ENCODE data around the gene KLHL29.

The KLHL29 gene

DNA sequence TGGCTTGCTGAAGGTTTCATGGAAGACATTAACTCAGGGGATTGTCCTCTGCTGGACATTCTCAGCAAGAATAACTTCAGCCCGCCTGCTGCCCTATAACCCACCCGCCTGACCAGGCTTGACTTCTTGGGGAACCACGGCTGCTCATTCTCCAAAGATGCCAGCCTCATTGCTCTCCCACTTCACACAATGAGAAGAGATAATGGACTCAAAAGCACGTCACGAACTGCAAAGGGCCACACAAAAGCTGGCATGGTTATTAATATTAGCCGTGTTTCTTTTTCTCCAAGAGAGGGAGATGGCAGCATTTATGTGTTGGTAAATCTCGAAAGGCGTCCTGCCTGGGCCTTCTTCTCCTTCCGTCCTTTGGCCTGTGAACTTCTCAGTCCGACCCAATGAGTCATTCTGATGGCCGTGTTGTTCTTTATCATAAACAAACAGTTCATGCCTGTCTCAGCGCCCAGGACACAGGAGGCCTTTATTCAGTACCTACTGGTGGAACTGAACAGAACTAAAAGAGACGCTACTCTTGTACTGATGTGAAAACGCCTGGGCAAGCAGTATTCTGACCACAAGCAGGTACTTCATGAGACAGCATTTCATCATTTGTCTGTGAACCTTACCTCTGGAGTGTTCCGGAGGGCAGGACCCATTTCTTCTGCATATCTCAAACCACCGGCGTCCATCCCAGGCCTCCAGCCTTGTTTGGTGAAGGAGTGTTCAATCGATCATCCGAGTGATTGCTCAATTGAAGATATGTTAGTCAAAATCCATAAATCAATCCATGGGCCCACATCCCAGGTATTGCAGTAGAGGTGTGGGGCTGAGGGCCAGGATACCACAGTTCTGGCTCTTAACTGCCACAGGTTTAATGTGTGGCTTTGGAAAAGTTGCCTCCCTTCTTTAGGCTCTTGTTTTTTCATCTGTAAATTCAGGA, 25.1 kb upstream of the KLHL29 start:
- Histone ChIP-seq H3K9me3 (ENCODE audit: control insufficient read depth, insufficient read depth, low read length) (no peaks in the 10 kb centered on the region), H3K36me3 (ENCODE audit: insufficient read depth, low read length) (no peaks in the 10 kb centered on the region), H3K9ac (ENCODE audit: low read depth, low read length) (no peak overlapping the region), H3K4me1 (ENCODE audit: insufficient read depth, low read length) (peaks cover 10% of the 10 kb centered on the region)

GRCh38 chr2:23360571-23361125, 24.3 kb upstream of the KLHL29 start:
- Histone ChIP-seq H3K4me1 (ENCODE audit: insufficient read depth, low read length) (peaks cover 10% of the 10 kb centered on the region), H3K9me3 (ENCODE audit: control insufficient read depth, insufficient read depth, low read length) (no peaks in the 10 kb centered on the region), H3K36me3 (ENCODE audit: insufficient read depth, low read length) (no peaks in the 10 kb centered on the region), H3K9ac (ENCODE audit: low read depth, low read length) (no peak overlapping the region)

DNA sequence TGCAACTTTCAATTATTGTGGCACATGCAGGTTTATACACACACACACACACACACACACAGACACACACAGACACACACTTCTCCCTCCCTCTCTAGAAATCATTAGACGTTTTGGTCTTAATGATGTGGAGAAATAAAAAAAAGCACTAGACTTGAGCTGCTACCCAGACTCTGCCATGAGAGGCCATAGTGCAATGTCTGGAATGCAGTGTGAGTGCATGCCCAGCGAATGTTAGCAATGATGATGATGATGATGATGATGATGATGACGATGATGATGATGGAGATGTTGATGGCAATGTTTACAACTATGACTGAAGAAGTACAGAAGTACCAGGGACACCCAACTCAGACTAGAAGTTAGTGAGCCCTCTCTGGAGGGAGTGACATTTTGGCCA, 23.8 kb upstream of the KLHL29 start:
- no peaks in the 10 kb centered on the region for H3K9me3 ChIP-seq (ENCODE audit: control insufficient read depth, insufficient read depth, low read length)
- H3K9ac ChIP-seq (ENCODE audit: low read depth, low read length) = no peak overlapping the region
- H3K36me3 ChIP-seq (ENCODE audit: insufficient read depth, low read length) = no peaks in the 10 kb centered on the region
- H3K4me1 ChIP-seq (ENCODE audit: insufficient read depth, low read length) = peaks cover 10% of the 10 kb centered on the region

DNA sequence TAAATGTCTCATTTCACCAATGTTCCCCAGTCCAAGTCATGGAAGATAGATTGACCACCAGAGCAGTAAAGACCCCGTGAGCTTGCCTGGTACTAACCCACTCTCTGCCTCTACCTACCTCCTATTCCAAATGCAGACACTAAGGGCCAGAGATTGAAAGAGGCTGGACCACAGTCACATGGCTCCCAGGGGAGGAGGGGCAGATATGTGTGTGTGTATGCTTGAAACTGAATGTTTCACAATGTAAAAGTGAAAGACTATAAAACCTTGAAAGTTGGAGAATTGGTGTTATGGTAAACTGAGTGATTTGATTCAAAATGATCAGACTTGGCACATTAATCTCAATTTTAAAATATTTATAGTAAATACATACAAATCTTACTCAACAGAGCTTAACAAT, 21.7 kb upstream of the KLHL29 start:
- Histone ChIP-seq H3K9me3 (ENCODE audit: control insufficient read depth, insufficient read depth, low read length) (no peaks in the 10 kb centered on the region), H3K4me1 (ENCODE audit: insufficient read depth, low read length) (peaks cover 10% of the 10 kb centered on the region), H3K36me3 (ENCODE audit: insufficient read depth, low read length) (no peaks in the 10 kb centered on the region), H3K9ac (ENCODE audit: low read depth, low read length) (no peak overlapping the region)

DNA sequence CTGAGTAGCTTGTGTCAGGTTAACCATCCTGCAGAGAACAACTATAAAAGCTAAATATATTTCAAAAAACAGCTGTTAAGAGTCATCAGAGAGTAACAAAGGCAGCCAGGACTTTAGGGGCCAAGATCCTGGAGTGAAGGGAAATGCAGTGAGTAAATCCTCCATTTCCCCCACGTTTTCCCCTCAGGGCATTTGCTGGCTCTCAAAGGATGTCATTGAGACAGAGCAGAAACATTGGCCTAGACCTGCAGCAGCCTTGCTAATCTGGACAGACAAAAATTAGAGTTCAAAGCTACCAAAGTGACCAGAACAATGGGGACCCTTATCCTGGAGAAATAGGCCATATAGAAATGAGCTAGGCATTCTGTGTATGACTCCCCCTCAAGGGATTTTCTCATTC, 21.1 kb upstream of the KLHL29 start:
- no peak overlapping the region for H3K9ac ChIP-seq (ENCODE audit: low read depth, low read length)
- no peaks in the 10 kb centered on the region for H3K9me3 ChIP-seq (ENCODE audit: control insufficient read depth, insufficient read depth, low read length)
- peaks cover 10% of the 10 kb centered on the region for H3K4me1 ChIP-seq (ENCODE audit: insufficient read depth, low read length)
- no peaks in the 10 kb centered on the region for H3K36me3 ChIP-seq (ENCODE audit: insufficient read depth, low read length)

DNA sequence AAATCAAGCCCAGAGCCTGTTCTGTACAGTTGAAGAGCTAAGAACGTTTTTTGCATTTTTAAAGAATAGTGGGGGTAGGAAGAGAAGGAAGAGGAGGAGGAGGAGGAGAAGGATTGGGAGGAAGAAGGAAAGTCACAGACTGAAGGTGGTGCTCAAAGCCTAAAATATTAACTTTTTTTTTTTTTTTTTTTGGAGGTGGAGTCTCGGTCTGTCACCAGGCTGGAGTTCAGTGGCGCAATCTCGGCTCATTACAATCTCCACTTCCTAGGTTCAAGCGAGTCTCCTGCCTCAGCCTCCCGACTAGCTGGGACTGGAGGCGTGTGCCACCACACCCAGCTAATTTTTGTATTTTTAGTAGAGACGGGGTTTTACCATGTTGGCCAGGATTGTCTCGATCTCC, 18.3 kb upstream of the KLHL29 start:
- Histone ChIP-seq H3K36me3 (ENCODE audit: insufficient read depth, low read length) (no peaks in the 10 kb centered on the region), H3K4me1 (ENCODE audit: insufficient read depth, low read length) (peaks cover 10% of the 10 kb centered on the region), H3K9ac (ENCODE audit: low read depth, low read length) (no peak overlapping the region), H3K9me3 (ENCODE audit: control insufficient read depth, insufficient read depth, low read length) (no peaks in the 10 kb centered on the region)

- no peaks in the 10 kb centered on the region for H3K36me3 ChIP-seq (ENCODE audit: insufficient read depth, low read length)
These were observed 17.2 kb upstream of the KLHL29 start for GRCh38 chr2:23367760-23368159.

GRCh38 chr2:23373666-23374065, 11.3 kb upstream of the KLHL29 start:
- Histone ChIP-seq H3K4me1 (ENCODE audit: insufficient read depth, low read length) (no peaks in the 10 kb centered on the region), H3K36me3 (ENCODE audit: insufficient read depth, low read length) (no peaks in the 10 kb centered on the region), H3K9ac (ENCODE audit: low read depth, low read length) (no peak overlapping the region), H3K9me3 (ENCODE audit: control insufficient read depth, insufficient read depth, low read length) (no peaks in the 10 kb centered on the region)

More at GRCh38 chr2:23367760-23368159, 17.2 kb upstream of the KLHL29 start:
- no peak overlapping the region for H3K9ac ChIP-seq (ENCODE audit: low read depth, low read length)
- H3K4me1 ChIP-seq (ENCODE audit: insufficient read depth, low read length) = peaks cover 10% of the 10 kb centered on the region
- no peaks in the 10 kb centered on the region for H3K9me3 ChIP-seq (ENCODE audit: control insufficient read depth, insufficient read depth, low read length)

GRCh38 chr2:23375448-23375847, 9.5 kb upstream of the KLHL29 start:
- H3K9me3 ChIP-seq (ENCODE audit: control insufficient read depth, insufficient read depth, low read length) = no peaks in the 10 kb centered on the region
- no peak overlapping the region for H3K9ac ChIP-seq (ENCODE audit: low read depth, low read length)
- H3K4me1 ChIP-seq (ENCODE audit: insufficient read depth, low read length) = no peaks in the 10 kb centered on the region
- H3K36me3 ChIP-seq (ENCODE audit: insufficient read depth, low read length) = no peaks in the 10 kb centered on the region

DNA sequence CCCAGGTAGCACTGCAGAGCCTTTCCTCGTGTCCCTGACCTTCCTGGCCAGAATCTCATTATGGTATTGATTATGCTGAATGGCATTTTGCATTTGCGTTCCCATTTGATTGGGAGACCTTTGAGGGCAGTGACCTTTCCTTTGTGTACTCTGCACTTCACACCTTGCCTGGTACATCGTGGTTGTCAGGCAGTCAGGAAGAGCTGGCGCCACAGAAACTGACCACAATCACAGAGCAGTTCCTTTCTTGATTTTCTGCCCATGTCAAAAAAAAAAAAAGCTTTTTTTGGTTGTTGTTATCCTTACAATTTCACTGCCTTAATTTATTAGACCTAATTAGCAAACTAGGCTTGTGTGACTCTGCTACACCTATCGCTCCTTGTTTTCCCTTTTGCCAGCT, 8.9 kb upstream of the KLHL29 start:
- Histone ChIP-seq H3K4me1 (ENCODE audit: insufficient read depth, low read length) (peaks cover 5% of the 10 kb centered on the region), H3K9ac (ENCODE audit: low read depth, low read length) (no peak overlapping the region)

DNA sequence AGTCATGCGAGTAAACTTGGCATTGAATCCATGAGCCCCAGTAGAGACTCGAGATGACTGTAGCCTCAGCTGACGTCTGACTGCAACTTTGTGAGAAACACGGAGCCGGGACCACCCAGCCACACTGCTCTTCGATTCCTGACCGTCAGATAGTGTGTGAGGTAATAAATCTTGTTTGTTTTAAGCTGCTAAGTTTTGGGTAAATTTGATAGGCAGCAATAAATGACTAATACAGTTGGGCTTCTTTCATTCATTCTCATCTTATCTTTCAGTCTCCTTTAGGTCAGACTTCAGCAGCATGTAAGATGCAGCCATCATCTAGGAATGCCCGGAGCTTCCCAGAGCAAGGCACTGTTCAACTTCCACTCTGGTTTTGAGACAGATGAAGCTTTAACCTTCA, 8.0 kb upstream of the KLHL29 start:
- Histone ChIP-seq H3K4me1 (ENCODE audit: insufficient read depth, low read length) (peaks cover 7% of the 10 kb centered on the region), H3K9ac (ENCODE audit: low read depth, low read length) (no peak overlapping the region), H3K36me3 (ENCODE audit: insufficient read depth, low read length) (no peaks in the 10 kb centered on the region), H3K9me3 (ENCODE audit: control insufficient read depth, insufficient read depth, low read length) (no peaks in the 10 kb centered on the region)

More for the DNA sequence above, 8.9 kb upstream of the KLHL29 start:
- Histone ChIP-seq H3K36me3 (ENCODE audit: insufficient read depth, low read length) (no peaks in the 10 kb centered on the region), H3K9me3 (ENCODE audit: control insufficient read depth, insufficient read depth, low read length) (no peaks in the 10 kb centered on the region)

DNA sequence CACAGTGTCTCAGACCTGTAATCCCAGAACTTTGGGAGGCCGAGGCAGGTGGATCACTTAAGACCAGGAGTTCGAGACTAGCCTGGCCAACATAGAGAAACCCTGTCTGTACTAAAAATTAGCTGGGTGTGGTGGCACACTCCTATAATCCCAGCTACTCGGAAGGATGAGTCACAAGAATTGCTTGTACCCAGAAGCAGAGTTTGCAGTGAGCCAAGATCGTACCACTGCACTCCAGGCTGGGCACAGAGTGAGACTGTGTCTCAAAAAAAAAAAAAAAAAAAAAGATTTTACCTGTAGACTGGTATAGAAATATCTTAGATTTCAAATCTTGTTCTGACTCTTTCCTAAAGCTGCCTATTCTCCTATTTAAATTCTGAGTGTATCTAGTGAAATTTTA, 7.2 kb upstream of the KLHL29 start:
- no peaks in the 10 kb centered on the region for H3K36me3 ChIP-seq (ENCODE audit: insufficient read depth, low read length)
- H3K4me1 ChIP-seq (ENCODE audit: insufficient read depth, low read length) = peaks cover 7% of the 10 kb centered on the region
- no peaks in the 10 kb centered on the region for H3K9me3 ChIP-seq (ENCODE audit: control insufficient read depth, insufficient read depth, low read length)
- H3K9ac ChIP-seq (ENCODE audit: low read depth, low read length) = no peak overlapping the region

- no peaks in the 10 kb centered on the region for H3K9me3 ChIP-seq (ENCODE audit: control insufficient read depth, insufficient read depth, low read length)
- H3K4me1 ChIP-seq (ENCODE audit: insufficient read depth, low read length) = peaks cover 7% of the 10 kb centered on the region
- H3K36me3 ChIP-seq (ENCODE audit: insufficient read depth, low read length) = no peaks in the 10 kb centered on the region
- H3K9ac ChIP-seq (ENCODE audit: low read depth, low read length) = no peak overlapping the region
These were observed 6.5 kb upstream of the KLHL29 start for GRCh38 chr2:23378496-23378895.

DNA sequence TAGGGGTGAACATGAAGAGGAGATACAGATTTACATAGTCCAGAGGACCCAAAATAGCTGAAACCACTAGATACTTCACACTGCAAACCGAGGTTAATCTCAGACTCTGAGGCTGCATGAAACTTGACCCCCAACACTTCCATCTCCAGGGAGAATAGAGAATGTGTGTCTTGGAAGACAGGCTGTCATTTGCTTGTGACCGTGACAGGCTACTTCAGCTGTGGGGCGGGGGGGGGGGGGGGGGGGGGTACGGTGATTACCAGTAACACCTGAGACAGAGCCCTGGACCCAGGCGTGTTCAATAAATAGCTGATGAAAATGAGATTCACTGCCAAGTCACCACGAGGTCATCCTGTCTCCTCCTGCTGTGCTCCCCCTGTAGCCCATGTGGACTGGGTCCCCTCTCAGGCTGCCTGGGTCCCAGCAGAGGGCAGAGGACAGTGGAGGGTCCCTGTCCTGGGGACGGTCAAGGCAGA, 5.7 kb upstream of the KLHL29 start:
- Histone ChIP-seq H3K36me3 (ENCODE audit: insufficient read depth, low read length) (no peaks in the 10 kb centered on the region), H3K9me3 (ENCODE audit: control insufficient read depth, insufficient read depth, low read length) (no peaks in the 10 kb centered on the region), H3K9ac (ENCODE audit: low read depth, low read length) (no peak overlapping the region), H3K4me1 (ENCODE audit: insufficient read depth, low read length) (peaks cover 7% of the 10 kb centered on the region)

- H3K36me3 ChIP-seq (ENCODE audit: insufficient read depth, low read length) = no peaks in the 10 kb centered on the region
- peaks cover 7% of the 10 kb centered on the region for H3K4me1 ChIP-seq (ENCODE audit: insufficient read depth, low read length)
- no peak overlapping the region for H3K9ac ChIP-seq (ENCODE audit: low read depth, low read length)
- H3K9me3 ChIP-seq (ENCODE audit: control insufficient read depth, insufficient read depth, low read length) = no peaks in the 10 kb centered on the region
These were observed 4.4 kb upstream of the KLHL29 start for GRCh38 chr2:23380562-23381065.

Data from ES-I3 (cell line).